Measurements from ENCODE around the gene IGF2BP2.

GRCh38 chr3:185724761-185725160 lies 100.1 kb downstream of the IGF2BP2 start:
- TF ChIP-seq CTCF (IDR thresholded peaks at IDR 0.05) (no peak), POLR2A (IDR thresholded peaks at IDR 0.05) (no peak)
